ENCODE results near the gene RAVER2.
"Not testable (repeated sequence)": the region's sequence is repeated elsewhere in the genome, so short reads cannot be mapped to it uniquely, and the experiment has no call there.

Gene RAVER2

GRCh38 chr1:64744492-64745180, at the start of gene RAVER2:
RAVER2 (plus strand) TSS chr1:64745075; CDS start chr1:64745173, 98 bp downstream.
- peak within 1 kb of the TSS; percentile 47 for H3K4me3 ChIP-seq (ENCODE audit: low read depth, low read length)
- peak; percentile 23 for TF ChIP-seq CTCF (IDR thresholded peaks at IDR 0.05; ENCODE audit: low read depth, low read length, missing control alignments)
- DNase-seq (ENCODE audit: low read depth): no peak

GRCh38 chr1:64696879-64697278, 48.0 kb upstream of the RAVER2 start:
- no peak for DNase-seq (ENCODE audit: low read depth)
- TF ChIP-seq CTCF (IDR thresholded peaks at IDR 0.05; ENCODE audit: low read depth, low read length, missing control alignments): no peak
- H3K4me3 ChIP-seq (ENCODE audit: low read depth, low read length): no peak overlapping the region

GRCh38 chr1:64699327-64699726, 45.5 kb upstream of the RAVER2 start:
- DNase-seq (ENCODE audit: low read depth): no peak
- no peak for TF ChIP-seq CTCF (IDR thresholded peaks at IDR 0.05; ENCODE audit: low read depth, low read length, missing control alignments)
- H3K4me3 ChIP-seq (ENCODE audit: low read depth, low read length): no peak overlapping the region

- TF ChIP-seq CTCF (IDR thresholded peaks at IDR 0.05; ENCODE audit: low read depth, low read length, missing control alignments): no peak
- DNase-seq (ENCODE audit: low read depth): no peak
- H3K4me3 ChIP-seq (ENCODE audit: low read depth, low read length): no peak overlapping the region
These were observed 43.8 kb upstream of the RAVER2 start for GRCh38 chr1:64701071-64701470.

- DNase-seq (ENCODE audit: low read depth): no peak
- no peak for TF ChIP-seq CTCF (IDR thresholded peaks at IDR 0.05; ENCODE audit: low read depth, low read length, missing control alignments)
- H3K4me3 ChIP-seq (ENCODE audit: low read depth, low read length): no peak overlapping the region
These were observed 43.0 kb upstream of the RAVER2 start for GRCh38 chr1:64701886-64702285.

GRCh38 chr1:64702670-64703069, 42.2 kb upstream of the RAVER2 start:
- not testable (repeated sequence) for H3K4me3 ChIP-seq (ENCODE audit: low read depth, low read length); DNase-seq (ENCODE audit: low read depth)

- no peak overlapping the region for H3K4me3 ChIP-seq (ENCODE audit: low read depth, low read length)
- no peak for DNase-seq (ENCODE audit: low read depth)
- TF ChIP-seq CTCF (IDR thresholded peaks at IDR 0.05; ENCODE audit: low read depth, low read length, missing control alignments): no peak
These were observed 41.3 kb upstream of the RAVER2 start for GRCh38 chr1:64703600-64703999.

Data from GM12864 (cell line).